ENCODE results near the gene IMMP1L. TPM values are rescaled to one million over a fixed set of nuclear protein-coding genes. Genes with fewer than 3 reads are reported as not detected.

The IMMP1L gene
- total RNA-seq, 2 donors from 2014 or later = 19.3 to 27.7 TPM

- intact Hi-C loops (cut with DNase I) = no loop called here
- DNase-seq = no peak
- no peak for ATAC-seq
Observed at GRCh38 chr11:31415435-31415834, 94.0 kb downstream of the IMMP1L start.

DNA sequence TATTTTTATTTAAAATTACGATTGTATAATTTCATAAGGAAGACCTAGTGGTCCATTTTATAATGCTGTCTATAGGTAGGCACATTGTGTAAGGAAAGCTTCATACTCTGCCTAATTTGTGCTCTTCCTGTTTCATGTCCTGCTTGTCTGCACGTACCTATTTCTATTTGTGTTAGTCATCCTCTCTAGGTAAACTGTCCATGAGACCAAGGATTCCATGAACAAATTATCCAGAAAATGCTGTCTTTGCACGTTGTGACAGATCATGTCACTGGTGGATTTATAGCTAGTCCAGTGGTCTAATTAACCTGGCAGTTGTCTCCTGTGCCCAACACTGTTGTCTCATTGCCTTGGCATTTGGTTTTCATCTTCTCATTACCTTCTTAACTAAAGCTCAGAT lies 95.1 kb downstream of the IMMP1L start:
- no peak for ATAC-seq
- no peak for DNase-seq
- intact Hi-C loops (cut with DNase I) = no loop called here

GRCh38 chr11:31412946-31413345 lies 96.5 kb downstream of the IMMP1L start:
- no peak for ATAC-seq
- intact Hi-C loops (cut with DNase I) = no loop called here

DNA sequence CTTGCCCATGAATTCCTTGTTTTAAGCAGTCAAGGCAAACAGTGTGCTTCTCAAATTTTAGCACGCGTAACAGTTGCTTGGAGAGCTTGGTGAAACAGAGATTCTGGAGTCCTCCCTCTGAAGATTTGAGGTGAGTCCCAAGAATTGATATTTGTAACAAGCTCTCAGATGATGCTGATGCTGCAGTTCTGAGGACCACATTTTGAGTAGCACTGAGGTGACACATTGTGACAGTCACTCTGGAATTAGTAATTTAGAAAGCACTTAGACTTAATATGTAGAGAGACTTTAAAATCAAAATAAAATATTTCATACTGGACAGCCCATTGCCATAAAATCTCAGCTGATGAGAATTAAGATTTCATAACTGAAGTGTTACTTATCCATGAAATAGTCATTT lies 101.2 kb downstream of the IMMP1L start:
- DNase-seq (no peak), ATAC-seq (no peak)
- intact Hi-C loops (cut with DNase I) = no loop called here

More at GRCh38 chr11:31412946-31413345, 96.5 kb downstream of the IMMP1L start:
- no peak for DNase-seq

- intact Hi-C loops (cut with DNase I) = no loop called here
- DNase-seq = no peak
Observed at GRCh38 chr11:31404614-31405013, 104.8 kb downstream of the IMMP1L start.

DNA sequence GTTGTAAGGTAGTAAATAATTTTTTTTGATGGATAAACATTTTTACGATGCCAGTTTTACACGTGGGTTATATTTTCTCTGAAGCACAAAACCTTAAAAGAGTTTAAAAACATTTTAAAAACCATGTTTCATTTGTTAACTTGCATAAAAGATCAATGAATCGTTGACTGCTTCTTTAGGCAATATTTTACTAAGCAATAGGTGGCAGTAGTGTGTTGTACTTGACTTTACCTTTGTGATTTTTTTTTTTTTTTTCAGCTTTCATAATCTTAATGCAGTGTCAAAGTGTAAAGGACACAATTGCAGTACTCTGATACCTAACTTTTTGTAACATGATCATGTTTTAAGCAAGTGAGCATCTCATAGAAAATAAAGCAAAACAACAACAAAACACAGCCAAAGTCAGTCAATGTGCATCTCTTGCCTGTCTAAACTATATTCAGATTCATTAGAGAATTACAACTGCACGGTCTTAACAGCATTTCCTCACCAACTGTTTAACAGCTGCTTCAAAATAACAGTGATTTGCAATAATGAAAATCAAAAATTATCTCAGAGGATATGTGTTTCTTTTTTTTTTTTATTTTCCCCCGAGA lies 112.1 kb downstream of the IMMP1L start:
- no peak for ATAC-seq
- no peak for DNase-seq
- intact Hi-C loops (cut with DNase I) = loop anchor here (2.0 to 10.0 kb wide), 4 partner anchors 117 to 557 kb away; no protein-coding TSS in a partner anchor

More at GRCh38 chr11:31404614-31405013, 104.8 kb downstream of the IMMP1L start:
- no peak for ATAC-seq

- ATAC-seq = no peak
Observed at GRCh38 chr11:31387379-31387778, 122.0 kb downstream of the IMMP1L start.

DNA sequence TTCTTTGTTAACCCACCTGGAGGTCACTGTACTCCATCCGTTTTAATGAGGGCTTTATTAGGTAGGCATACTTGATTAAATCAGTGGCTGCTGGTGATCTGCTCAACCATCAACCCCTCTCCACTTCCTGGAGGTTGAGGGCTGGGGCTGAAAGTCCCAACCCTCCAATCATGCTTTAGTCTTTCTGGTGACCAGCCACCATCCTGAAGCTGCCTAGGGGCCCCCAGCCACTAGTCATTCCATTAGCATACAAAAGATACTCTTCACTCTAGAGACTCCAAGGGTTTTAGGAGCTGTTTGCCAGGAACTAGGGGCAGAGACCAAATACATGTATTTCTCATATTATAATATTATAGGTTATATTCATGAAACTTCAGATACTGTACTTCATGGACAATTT lies 126.3 kb downstream of the IMMP1L start:
- DNase-seq (no peak), ATAC-seq (no peak)
- intact Hi-C loops (cut with DNase I) = no loop called here

More at GRCh38 chr11:31387379-31387778, 122.0 kb downstream of the IMMP1L start:
- intact Hi-C loops (cut with DNase I) = no loop called here
- no peak for DNase-seq

Other genes starting within 250 kb of the IMMP1L start
- gene DCDC1, start 139.9 kb downstream of the IMMP1L start, total RNA-seq = under 1 TPM; 0.13 to 0.15 TPM
- gene DNAJC24, start 139.8 kb downstream of the IMMP1L start, total RNA-seq = 10 to 100 TPM; 13.2 to 14.4 TPM
- 10 to 100 TPM; 12.6 to 15.3 TPM for gene ELP4, start 145 bp upstream of the IMMP1L start, total RNA-seq